ENCODE results near the gene SLC17A5.
"Not testable (repeated sequence)": the region's sequence is repeated elsewhere in the genome, so short reads cannot be mapped to it uniquely, and the experiment has no call there.

SLC17A5 gene

GRCh38 chr6:73610444-73611275 is 43.1 kb downstream of the SLC17A5 start:
- peak; percentile 25 for DNase-seq

GRCh38 chr6:73608761-73609160 is 45.0 kb downstream of the SLC17A5 start:
- no peak for DNase-seq

- no peak for DNase-seq
These were observed 47.4 kb downstream of the SLC17A5 start for GRCh38 chr6:73606428-73606827.

- no peak for DNase-seq
These were observed 49.3 kb downstream of the SLC17A5 start for GRCh38 chr6:73604461-73604860.

- no peak for DNase-seq
These were observed 49.8 kb downstream of the SLC17A5 start for GRCh38 chr6:73604020-73604419.

- DNase-seq, result no peak
These were observed 67.3 kb downstream of the SLC17A5 start for GRCh38 chr6:73586416-73586974.

GRCh38 chr6:73585566-73586415 is 68.0 kb downstream of the SLC17A5 start:
- DNase-seq, result peak; percentile 25

GRCh38 chr6:73581293-73581692 is 72.5 kb downstream of the SLC17A5 start:
- no peak for DNase-seq

GRCh38 chr6:73580247-73581149 is 73.3 kb downstream of the SLC17A5 start:
- peak; percentile 67 for DNase-seq

DNA sequence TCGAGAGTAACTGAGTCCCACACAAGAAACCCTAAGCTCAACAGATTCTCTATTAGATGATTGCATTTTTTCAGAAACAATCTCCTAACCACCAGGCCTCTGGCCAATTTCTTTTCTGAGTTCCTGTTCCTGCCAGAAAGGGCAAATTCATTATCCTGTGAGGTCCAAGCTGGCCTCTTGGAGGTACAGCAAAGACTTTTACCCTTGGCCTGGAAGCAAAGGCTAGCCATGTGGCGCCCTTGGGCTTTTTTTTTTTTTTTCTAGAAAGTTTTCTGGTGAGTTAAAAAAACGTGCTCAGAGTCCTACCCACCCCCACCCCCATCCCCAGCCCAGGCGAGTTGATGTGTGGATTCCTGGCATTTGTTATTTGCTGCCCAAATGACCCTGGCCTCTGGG is 73.9 kb downstream of the SLC17A5 start:
- no peak for DNase-seq

- no peak for DNase-seq
These were observed 74.4 kb downstream of the SLC17A5 start for GRCh38 chr6:73579389-73579788.

GRCh38 chr6:73577676-73578075 is 76.1 kb downstream of the SLC17A5 start:
- no peak for DNase-seq

GRCh38 chr6:73572531-73572930 is 81.3 kb downstream of the SLC17A5 start:
- not testable (repeated sequence) for DNase-seq

- not testable (repeated sequence) for DNase-seq
These were observed 82.3 kb downstream of the SLC17A5 start for GRCh38 chr6:73571218-73572181.

DNA sequence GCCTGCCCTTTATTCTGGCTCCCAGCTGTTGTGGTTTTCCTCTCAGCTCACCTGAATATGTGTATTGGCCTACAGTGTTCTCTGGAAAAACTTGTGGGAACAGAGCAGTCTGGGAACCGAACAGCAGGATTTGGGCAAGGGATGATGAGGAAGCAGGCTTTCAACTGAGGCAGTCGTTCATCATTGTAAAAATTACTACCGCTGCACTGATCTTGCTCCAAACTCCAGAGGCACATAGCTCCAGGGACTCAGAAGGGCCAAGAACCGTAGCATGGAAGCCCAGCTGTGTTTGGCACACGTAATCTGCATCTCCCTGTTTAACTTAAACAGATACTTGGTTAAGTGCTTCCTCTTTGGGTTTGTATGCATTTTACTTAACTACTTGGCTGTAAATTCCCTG is 84.7 kb downstream of the SLC17A5 start:
- DNase-seq, result no peak

GRCh38 chr6:73566954-73567591 is 86.7 kb downstream of the SLC17A5 start:
- DNase-seq, result no peak

DNA sequence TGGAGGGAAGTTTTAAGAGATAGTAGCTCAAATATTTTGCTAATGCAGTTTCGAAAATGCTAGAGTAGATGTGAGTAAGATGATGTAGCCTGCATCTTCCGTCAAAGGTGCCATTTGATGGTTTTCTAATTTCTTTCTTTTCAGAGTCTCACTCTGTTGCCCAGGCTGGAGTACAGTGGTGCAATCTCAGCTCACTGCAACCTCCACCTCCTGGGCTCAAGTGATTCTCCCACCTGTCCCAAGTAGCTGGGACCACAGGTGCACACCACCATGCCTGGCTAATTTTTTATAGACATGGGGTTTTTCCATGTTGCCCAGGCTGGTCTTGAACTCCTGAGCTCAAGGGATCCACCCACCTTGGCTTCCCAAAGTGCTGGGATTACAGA is 87.3 kb downstream of the SLC17A5 start:
- DNase-seq, result not testable (repeated sequence)

GRCh38 chr6:73565767-73566485 is 87.9 kb downstream of the SLC17A5 start:
- DNase-seq, result no peak

- DNase-seq, result no peak
These were observed 89.0 kb downstream of the SLC17A5 start for GRCh38 chr6:73564578-73565345.

Measured in NCI-H69 (cell line).